SK-N-SH treated with all-trans-retinoic acid at 6 μM for 48 hours (cell line): ENCODE results near the gene DCTN4.

Experiments used
- ATAC-seq: fragments of 200-7000 bp; cut with Tn5 transposase; 3 replicates; pipeline ENCODE4 v1.9.1; 2020; ENCODE audit warnings: mild to moderate bottlenecking, moderate library complexity
- ARNTL ChIP-seq: fragments of 450-650 bp; formaldehyde crosslinking; IDR thresholded peaks from 2 replicates; pipeline ENCODE4 v1.5.0; 2020; ENCODE audit warnings: low read depth, mild to moderate bottlenecking, moderate library complexity, borderline replicate concordance
- BACH2 ChIP-seq: fragments of 250-450 bp; sonication (Bioruptor Pico); IDR thresholded peaks from 2 replicates; pipeline ENCODE4 v1.9.0; 2021; ENCODE audit warnings: mild to moderate bottlenecking, borderline replicate concordance
- CSDC2 ChIP-seq: fragments of 250-450 bp; sonication (Bioruptor Pico); IDR thresholded peaks from 2 replicates; pipeline ENCODE4 v1.5.0; 2020; ENCODE audit warnings: mild to moderate bottlenecking, moderate library complexity
- GLIS3 ChIP-seq: fragments of 250-450 bp; sonication (Bioruptor Pico); IDR thresholded peaks from 2 replicates; pipeline ENCODE4 v1.5.0; 2020; ENCODE audit warnings: mild to moderate bottlenecking, moderate library complexity
- ISL1 ChIP-seq: fragments of 250-450 bp; sonication (Bioruptor Pico); IDR thresholded peaks from 2 replicates; pipeline ENCODE4 v2.1.2; 2022; ENCODE audit warnings: mild to moderate bottlenecking, moderate library complexity
- OSR1 ChIP-seq: fragments of 250-450 bp; sonication (Bioruptor Pico); IDR thresholded peaks from 2 replicates; pipeline ENCODE4 v1.8.0; 2022; ENCODE audit warnings: moderate library complexity, mild to moderate bottlenecking, inconsistent platforms
- PPARA ChIP-seq: fragments of 250-450 bp; sonication (Bioruptor Pico); IDR thresholded peaks from 2 replicates; pipeline ENCODE4 v1.5.0; 2020; ENCODE audit warnings: mild to moderate bottlenecking, borderline replicate concordance
- RARB ChIP-seq: fragments of 250-450 bp; sonication (Bioruptor Pico); IDR thresholded peaks from 2 replicates; pipeline ENCODE4 v1.8.0; 2021; ENCODE audit warnings: mild to moderate bottlenecking, moderate library complexity
- SNAI2 ChIP-seq: fragments of 250-450 bp; sonication (Bioruptor Pico); IDR thresholded peaks from 2 replicates; pipeline ENCODE4 v1.5.0; 2020; ENCODE audit warnings: mild to moderate bottlenecking, moderate library complexity
- TCF4 ChIP-seq: fragments of 250-450 bp; sonication (Bioruptor Pico); IDR thresholded peaks from 2 replicates; pipeline ENCODE4 v1.8.0; 2021; ENCODE audit warnings: mild to moderate bottlenecking, moderate library complexity, borderline replicate concordance
- TOX ChIP-seq: fragments of 250-450 bp; sonication (Bioruptor Pico); IDR thresholded peaks from 2 replicates; pipeline ENCODE4 v1.8.0; 2021; ENCODE audit warnings: mild to moderate bottlenecking, moderate library complexity, borderline replicate concordance
- ZC3H10 ChIP-seq: fragments of 250-450 bp; sonication (Bioruptor Pico); IDR thresholded peaks from 2 replicates; pipeline ENCODE4 v1.5.1; 2021; ENCODE audit warnings: mild to moderate bottlenecking, moderate library complexity
- ZFP3 ChIP-seq: fragments of 250-450 bp; sonication (Bioruptor Pico); IDR thresholded peaks from 2 replicates; pipeline ENCODE4 v1.5.0; 2020; ENCODE audit warnings: mild to moderate bottlenecking, moderate library complexity
- ZFP30 ChIP-seq: fragments of 450-650 bp; formaldehyde crosslinking; IDR thresholded peaks from 2 replicates; pipeline ENCODE4 v1.5.0; 2022; ENCODE audit warnings: mild to moderate bottlenecking, moderate library complexity
- ZNF565 ChIP-seq: fragments of 450-650 bp; formaldehyde crosslinking; conservative IDR thresholded peaks from 2 replicates; pipeline ENCODE4 v1.5.0; 2020; ENCODE audit warnings: low read depth, mild to moderate bottlenecking, moderate library complexity
- ZNF70 ChIP-seq: fragments of 450-650 bp; formaldehyde crosslinking; IDR thresholded peaks from 2 replicates; pipeline ENCODE4 v1.5.0; 2020; ENCODE audit warnings: mild to moderate bottlenecking, moderate library complexity
- ZNF8 ChIP-seq: fragments of 450-650 bp; formaldehyde crosslinking; IDR thresholded peaks from 2 replicates; pipeline ENCODE4 v1.5.0; 2020; ENCODE audit warnings: mild to moderate bottlenecking, moderate library complexity
- TF ChIP-seq, protein P1 (sequence below): fragments of 250-450 bp; sonication (Bioruptor Pico); IDR thresholded peaks from 2 replicates; pipeline ENCODE4 v1.5.0; 2020; ENCODE audit warnings: mild to moderate bottlenecking, moderate library complexity
- TF ChIP-seq, protein P2 (sequence below): fragments of 250-450 bp; sonication (Bioruptor Pico); IDR thresholded peaks from 2 replicates; pipeline ENCODE4 v1.5.1; 2021; ENCODE audit warnings: mild to moderate bottlenecking, moderate library complexity
- TF ChIP-seq, protein P3 (sequence below): fragments of 250-450 bp; sonication (Bioruptor Pico); IDR thresholded peaks from 2 replicates; pipeline ENCODE4 v1.5.1; 2020; ENCODE audit warnings: low read depth, mild to moderate bottlenecking, moderate library complexity

The DCTN4 gene

DNA sequence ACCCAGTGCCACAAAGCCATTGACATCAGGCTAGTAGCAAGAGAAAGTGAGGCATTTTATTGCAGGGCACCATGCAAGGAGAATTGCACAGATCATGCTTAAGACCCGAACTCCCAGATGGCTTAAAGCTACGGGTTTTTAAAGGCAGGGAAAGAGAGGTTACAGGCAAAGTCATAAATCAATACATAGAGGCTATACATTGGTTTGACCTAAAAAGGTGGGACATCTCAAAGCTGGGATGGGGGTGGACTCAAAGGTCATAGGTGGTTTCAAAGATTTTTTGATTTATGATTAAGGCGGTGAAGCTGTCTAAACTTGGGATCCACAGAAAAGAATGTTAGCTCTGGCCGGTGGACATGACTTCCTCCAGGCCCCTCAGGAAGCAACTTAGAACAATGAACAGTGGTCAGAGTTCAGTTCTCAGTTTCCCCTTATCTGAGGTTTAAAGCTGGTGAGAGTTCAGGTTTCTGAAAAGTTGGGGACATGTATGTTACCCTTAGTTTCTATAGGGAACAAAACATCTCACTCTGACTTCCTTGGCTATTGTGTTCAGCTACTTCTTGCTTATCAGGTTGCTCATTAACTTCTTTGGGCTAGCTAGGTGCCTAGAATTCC lies 51.9 kb downstream of the DCTN4 start:
- ATAC-seq = no peak
- TF ChIP-seq, protein P1, sequence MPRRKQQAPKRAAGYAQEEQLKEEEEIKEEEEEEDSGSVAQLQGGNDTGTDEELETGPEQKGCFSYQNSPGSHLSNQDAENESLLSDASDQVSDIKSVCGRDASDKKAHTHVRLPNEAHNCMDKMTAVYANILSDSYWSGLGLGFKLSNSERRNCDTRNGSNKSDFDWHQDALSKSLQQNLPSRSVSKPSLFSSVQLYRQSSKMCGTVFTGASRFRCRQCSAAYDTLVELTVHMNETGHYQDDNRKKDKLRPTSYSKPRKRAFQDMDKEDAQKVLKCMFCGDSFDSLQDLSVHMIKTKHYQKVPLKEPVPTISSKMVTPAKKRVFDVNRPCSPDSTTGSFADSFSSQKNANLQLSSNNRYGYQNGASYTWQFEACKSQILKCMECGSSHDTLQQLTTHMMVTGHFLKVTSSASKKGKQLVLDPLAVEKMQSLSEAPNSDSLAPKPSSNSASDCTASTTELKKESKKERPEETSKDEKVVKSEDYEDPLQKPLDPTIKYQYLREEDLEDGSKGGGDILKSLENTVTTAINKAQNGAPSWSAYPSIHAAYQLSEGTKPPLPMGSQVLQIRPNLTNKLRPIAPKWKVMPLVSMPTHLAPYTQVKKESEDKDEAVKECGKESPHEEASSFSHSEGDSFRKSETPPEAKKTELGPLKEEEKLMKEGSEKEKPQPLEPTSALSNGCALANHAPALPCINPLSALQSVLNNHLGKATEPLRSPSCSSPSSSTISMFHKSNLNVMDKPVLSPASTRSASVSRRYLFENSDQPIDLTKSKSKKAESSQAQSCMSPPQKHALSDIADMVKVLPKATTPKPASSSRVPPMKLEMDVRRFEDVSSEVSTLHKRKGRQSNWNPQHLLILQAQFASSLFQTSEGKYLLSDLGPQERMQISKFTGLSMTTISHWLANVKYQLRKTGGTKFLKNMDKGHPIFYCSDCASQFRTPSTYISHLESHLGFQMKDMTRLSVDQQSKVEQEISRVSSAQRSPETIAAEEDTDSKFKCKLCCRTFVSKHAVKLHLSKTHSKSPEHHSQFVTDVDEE (CRISPR knock-in tag) = no peak
- TF ChIP-seq ZFP3 (CRISPR knock-in tag) (no peak), CSDC2 (CRISPR knock-in tag) (no peak), ARNTL (CRISPR knock-in tag) (no peak), BACH2 (CRISPR knock-in tag) (no peak), GLIS3 (CRISPR knock-in tag) (no peak), ZNF565 (no peak), PPARA (CRISPR knock-in tag) (no peak), ZNF8 (no peak), SNAI2 (no peak), ZNF70 (CRISPR knock-in tag) (no peak), OSR1 (CRISPR knock-in tag) (no peak), ISL1 (CRISPR knock-in tag) (no peak), ZFP30 (CRISPR knock-in tag) (no peak), ZC3H10 (CRISPR knock-in tag) (no peak), TCF4 (CRISPR knock-in tag) (no peak)
- TF ChIP-seq, protein P2, sequence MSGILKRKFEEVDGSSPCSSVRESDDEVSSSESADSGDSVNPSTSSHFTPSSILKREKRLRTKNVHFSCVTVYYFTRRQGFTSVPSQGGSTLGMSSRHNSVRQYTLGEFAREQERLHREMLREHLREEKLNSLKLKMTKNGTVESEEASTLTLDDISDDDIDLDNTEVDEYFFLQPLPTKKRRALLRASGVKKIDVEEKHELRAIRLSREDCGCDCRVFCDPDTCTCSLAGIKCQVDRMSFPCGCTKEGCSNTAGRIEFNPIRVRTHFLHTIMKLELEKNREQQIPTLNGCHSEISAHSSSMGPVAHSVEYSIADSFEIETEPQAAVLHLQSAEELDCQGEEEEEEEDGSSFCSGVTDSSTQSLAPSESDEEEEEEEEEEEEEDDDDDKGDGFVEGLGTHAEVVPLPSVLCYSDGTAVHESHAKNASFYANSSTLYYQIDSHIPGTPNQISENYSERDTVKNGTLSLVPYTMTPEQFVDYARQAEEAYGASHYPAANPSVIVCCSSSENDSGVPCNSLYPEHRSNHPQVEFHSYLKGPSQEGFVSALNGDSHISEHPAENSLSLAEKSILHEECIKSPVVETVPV (CRISPR knock-in tag) = no peak
- TF ChIP-seq, protein P3, sequence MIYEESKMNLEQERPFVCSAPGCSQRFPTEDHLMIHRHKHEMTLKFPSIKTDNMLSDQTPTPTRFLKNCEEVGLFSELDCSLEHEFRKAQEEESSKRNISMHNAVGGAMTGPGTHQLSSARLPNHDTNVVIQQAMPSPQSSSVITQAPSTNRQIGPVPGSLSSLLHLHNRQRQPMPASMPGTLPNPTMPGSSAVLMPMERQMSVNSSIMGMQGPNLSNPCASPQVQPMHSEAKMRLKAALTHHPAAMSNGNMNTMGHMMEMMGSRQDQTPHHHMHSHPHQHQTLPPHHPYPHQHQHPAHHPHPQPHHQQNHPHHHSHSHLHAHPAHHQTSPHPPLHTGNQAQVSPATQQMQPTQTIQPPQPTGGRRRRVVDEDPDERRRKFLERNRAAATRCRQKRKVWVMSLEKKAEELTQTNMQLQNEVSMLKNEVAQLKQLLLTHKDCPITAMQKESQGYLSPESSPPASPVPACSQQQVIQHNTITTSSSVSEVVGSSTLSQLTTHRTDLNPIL (CRISPR knock-in tag) = no peak

DNA sequence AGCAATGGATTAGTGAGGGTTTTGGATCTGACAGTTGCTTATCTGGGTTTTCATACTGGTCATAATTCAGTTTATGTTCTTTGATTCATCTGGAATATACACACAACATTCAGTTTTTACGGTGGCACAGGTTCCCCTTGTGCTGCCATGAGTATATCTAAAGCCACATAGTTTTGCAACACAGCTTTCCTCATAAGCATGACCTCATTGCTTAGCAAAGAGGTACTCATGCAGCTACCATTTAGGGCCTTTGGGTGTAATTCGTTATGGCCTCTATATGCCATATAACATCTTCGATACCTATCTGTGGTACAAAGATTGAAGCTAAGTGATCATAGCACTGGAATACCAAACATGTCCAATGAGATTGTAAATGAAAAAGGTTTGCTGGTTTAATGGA lies 55.1 kb downstream of the DCTN4 start:
- no peak for TF ChIP-seq ARNTL (CRISPR knock-in tag)
- no peak for TF ChIP-seq TCF4 (CRISPR knock-in tag)
- no peak for TF ChIP-seq SNAI2
- TF ChIP-seq ZC3H10 (CRISPR knock-in tag) = no peak
- TF ChIP-seq RARB (CRISPR knock-in tag) = no peak
- TF ChIP-seq BACH2 (CRISPR knock-in tag) = no peak
- TF ChIP-seq, protein P2 (CRISPR knock-in tag) = no peak
- no peak for TF ChIP-seq ZNF8
- TF ChIP-seq ZNF565 = no peak
- TF ChIP-seq PPARA (CRISPR knock-in tag) = no peak
- TF ChIP-seq TOX (CRISPR knock-in tag) = no peak
- no peak for ATAC-seq

DNA sequence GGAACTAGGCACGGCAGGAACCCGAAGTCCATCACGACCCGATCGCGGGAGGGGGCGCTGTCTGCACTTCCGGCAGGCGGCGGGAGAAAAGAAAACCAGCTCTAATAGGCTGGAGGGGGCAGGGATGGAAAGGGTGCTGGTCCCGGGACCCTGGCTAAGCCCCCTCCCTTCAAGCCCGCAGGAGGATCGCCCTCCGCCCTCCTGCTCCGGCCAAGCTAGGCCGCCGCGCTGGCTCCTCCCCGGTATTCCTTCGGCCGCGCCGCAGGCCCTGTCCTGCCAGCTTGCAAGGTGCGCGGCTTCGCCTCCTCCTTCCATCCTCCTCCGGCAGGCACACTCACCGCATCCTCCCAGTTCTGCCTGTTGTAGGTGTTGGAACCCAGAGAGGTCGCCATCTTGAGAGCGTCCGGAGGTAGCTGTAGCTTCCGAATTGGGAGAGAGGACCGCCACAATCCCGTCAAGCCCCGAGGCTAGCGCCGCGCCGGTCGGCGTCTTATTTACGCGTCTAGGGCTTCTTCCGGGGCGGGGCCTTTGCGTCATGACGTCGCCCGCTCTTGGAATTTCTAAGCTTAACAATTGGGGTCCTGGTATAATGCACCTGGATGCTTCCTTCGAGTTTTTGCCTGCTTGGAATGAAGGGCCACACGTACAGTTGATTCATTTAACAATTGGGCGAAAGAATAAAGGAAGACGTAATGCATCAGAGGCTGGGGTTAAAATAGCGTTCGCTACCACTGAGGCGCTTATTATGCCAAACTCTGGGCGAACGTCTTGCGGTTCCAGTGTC lies 58.0 kb downstream of the DCTN4 start, which contains the start of gene RBM22:
TSS of gene RBM22 (minus strand) at position 469 of the 784 bp plus-strand sequence. CDS start at position 392, 77 bp downstream.
- TF ChIP-seq, protein P2 (CRISPR knock-in tag) = no peak
- TF ChIP-seq, protein P1 (CRISPR knock-in tag) = 0 out of 2 replicates have a peak, but pooled peaks have one; percentile 8
- peak; percentile 97 for ATAC-seq
